Activated T-cell treated with anti-CD3 and anti-CD28 coated beads for 24 hours (primary cell): ENCODE measurements around the gene PIP4K2A.

Experiments used
- DNase-seq: peaks from one replicate; pipeline ENCODE4 v3.0.0-alpha.2; 2020; ENCODE audit warnings: low read depth

The PIP4K2A gene

DNA sequence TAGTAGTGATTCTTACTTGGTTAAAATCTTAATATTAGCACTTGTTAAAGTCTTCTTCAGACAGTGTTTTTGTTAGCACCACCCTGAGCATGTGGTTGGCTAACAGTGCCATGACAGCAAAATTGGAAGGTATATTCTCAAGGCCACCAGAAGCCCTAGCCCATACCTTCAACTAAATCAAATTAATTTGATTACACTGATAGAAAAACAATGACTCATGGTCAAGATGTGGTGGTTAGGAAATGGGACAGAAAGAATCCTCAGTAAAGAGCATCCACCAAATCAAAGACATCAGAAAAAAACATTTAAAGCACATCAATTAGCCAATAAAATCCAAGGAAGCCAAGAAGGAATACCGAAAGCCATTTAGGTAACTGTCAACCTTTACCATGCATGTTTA lies 75.5 kb downstream of the PIP4K2A start:
- no peak for DNase-seq

DNA sequence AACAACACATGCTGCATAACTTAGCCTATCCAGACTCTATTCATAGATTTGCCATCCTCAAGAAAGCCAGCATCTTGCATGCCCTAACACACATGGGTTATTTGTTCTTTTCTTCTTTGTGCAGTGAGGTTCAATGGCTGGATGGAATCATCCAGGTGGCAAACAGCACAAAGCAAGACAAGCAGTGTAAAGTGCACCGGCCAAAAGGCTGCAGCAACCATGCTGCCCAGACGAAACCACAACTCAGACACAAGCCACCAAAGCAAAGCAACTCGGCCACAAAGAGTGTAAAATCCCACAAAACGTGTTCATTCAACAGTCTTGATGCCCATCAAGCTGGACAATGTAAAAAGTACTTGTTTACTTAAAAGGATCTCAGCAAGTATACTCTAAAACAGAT lies 76.9 kb downstream of the PIP4K2A start:
- DNase-seq, result no peak

DNA sequence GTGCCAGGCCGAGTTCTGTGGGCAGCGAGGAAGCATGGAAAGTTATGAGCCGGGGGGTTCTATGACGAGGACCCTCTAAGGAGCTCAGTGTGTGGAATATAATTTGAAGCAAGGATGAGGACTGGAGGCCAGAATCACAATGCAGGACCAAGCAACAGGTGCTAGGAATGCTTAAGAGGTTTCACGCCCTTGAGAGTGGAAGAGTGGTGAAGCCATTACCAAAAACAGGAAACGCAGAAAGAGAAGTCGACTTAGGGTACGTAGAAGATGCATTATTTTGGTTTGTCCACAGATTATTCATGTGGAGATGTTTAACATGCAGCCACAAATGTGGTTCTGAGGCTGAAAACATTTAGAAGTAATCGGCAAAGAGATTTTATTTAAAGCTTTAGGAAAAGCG lies 78.7 kb downstream of the PIP4K2A start:
- DNase-seq, result no peak

DNA sequence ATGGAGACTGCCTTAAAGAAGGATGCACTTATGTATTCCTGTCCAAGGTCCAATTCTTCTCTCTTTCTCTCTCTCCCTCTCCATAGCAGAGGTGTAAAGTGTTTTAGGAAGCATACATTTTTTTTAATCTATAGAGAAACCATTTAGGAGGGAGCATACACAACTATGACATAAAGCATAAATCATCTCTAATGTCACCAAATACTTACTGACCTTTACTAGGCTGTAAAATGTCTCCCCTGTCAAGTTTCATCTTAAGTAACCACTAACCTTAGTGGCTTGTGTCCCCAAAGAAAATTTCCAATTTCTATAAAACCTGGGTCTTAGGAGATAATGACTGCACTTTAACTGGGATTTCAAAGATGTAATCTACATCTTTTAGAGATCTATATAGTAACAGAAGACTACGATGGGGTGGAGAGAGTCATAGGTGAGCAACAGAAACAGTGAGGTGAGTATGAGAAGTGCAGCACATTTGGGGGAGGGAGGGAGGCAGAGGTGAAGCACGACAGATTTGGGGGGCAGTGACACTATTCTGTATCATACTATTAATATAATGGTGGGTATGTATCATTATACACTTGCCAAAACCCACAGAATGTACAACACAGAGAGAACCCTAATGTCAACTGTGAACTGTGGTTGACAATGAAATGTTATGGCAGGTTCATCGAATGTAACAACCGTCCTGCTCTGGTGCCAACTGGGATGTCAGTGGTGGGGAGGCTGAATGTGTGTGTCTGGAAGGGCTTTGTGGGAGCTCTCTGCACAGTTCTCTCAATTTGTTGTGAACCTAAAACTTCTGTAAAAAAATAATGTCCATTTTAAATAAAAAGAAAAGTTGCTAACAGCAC lies 79.5 kb downstream of the PIP4K2A start:
- DNase-seq, result no peak

DNA sequence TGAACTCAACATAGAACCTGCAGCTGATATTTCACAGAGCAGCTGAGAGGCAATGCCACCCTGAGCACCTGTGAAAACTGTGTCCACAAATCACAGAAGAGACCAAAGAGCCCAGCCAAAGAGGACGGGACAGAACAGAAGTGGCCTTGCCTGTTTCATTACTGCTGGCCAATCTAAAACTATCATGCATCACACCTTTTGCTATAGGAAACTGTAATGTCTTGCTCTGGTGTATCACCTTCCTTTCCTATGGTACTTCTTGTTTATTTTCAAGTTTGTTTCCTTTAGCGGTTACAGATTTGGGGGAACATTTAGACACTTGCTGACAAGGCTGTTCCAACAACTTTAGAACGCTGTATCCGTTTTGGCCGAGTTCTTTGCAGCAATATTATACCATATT lies 80.3 kb downstream of the PIP4K2A start:
- no peak for DNase-seq

DNA sequence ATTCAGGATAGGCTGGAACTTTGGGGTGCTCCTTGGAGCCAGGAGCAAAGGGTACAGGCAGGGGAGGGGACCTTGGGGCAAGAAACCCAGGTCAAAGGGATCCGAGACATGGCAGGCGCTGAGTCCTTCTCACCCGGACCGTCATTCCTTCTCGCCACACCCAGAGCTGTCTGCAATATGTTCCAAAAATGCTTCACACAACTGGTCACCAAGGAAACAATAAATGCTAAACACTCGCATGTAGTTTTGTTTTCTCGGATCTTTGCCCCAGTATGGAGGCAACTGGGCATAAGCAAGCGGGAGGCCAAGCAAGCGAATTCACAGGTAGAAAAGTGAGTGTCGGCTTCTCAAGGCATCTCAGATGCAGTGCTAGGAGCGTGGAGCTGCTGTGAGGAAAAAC lies 80.8 kb downstream of the PIP4K2A start:
- DNase-seq, result no peak

DNA sequence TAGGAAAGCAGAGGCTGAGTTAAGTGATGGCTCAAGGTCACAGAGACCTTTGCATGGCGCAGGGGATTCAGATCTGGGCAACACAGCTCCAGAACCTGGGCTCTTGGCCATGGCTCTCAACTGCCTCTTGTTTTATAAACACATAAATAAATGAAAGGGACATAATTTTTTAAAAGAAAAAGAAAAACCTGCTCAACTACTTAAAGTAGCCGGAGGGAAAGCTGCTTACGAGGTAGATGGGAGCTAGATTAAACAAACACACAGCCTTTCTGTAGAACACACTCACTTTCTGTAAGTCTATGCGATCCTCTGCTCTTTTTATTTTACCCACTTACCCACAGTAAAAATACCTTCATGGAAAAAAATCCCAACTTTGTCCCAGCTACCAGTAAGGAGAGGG lies 81.3 kb downstream of the PIP4K2A start:
- DNase-seq, result no peak

DNA sequence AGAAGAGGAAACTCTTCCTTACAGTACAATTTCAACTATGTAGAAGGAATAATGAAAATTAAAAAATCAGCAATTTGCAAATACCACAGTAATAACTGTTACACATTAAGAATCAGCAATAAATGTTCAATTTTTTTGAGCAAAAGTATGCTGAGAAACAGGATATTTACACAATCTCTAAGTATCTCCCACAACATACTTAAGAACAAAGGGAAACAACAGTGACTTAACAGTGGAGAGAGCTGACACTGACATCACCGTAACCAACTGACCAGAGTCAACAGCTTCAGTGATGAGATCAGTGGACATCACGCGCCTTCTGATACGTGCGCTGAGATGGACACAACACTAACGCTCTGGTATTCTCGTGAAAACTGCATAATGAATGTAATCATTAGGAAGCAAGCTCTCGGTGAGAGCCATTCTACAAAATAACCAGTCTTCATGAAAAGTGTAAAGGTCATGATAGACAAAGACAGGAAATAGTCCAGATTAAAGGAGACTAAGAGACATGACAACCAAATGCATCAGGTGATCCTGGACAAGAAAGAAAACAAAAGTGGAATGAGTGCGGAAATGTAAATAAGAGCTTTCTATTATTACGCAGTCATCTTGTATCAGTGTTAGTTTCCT lies 82.6 kb downstream of the PIP4K2A start:
- no peak for DNase-seq

DNA sequence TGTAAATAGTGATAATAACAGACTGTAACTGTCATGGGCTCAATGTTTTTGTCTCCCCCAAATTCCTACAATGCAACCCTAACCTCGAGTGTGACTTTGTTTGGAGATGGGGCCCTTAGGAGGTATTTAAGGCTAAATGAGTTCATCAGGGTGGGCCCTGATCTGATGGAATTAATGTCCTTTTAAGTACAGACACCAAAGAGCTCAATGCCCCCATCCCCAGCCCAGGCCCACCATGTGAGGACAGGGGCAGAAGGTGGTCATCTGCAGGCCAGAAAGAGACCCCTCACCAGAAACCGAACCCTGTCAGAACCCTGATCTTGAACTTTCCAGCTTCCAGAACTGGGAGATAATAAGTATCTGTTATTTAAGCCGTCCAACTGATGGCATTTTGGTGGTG lies 83.2 kb downstream of the PIP4K2A start:
- DNase-seq, result no peak

DNA sequence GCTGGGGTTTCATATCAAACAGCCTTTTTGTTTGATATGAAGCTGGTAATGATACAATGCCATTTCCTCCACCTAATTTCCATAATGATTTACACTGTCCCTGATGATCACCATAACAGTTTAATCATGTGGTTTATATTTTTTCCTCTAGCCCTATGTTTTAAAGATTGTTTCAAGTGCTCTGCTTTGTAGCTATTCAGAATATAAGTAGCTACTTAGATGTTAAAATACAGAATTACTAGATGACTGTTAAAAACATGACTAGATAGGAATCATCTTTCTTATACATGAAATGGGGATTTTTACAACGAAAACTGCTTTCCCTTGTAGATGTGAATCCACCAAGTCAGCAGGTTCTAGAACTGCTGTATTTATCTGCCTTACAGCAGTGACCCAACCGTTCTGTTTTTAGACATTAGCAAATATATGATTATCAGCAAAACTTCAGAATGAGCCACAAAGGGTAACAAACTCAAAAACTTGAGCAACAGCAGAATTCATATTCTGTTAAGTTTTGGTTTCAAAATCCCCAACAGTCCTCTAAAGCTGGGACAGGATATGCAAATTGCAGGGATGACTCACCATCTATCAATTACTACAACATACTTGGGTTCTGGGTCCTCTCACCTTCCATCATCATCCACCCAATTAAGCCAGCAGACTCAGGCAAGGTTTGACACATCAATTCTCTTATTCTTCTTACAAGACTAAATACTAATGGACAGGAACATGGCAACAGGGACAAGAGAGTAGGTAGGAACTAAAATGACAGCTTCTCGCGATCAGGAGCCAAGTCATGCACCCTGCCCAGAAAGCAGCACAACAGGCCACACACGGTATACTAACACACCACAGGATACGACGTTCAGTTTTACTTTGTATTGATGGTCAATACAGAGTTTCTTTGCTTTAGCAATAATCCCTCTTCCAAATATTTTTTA lies 83.9 kb downstream of the PIP4K2A start:
- DNase-seq, result no peak

DNA sequence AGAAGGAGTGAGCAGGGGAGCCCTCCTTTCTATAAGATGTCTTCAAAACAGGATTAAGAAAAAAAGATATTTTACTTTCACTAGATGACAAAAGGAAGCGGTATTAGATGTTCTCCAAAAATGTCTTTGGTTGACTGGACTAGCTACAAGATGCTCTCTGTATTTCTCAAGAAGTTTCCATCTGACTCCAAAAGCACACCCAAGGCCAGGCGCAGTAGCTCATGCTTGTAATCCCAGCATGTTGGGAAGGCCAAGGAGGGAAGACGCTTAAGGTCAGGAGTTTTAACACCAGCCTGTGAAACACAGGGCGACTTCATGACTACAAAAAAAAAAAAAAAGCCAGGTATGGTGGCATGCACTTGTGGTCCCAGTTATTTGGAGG lies 84.5 kb downstream of the PIP4K2A start:
- DNase-seq, result no peak

DNA sequence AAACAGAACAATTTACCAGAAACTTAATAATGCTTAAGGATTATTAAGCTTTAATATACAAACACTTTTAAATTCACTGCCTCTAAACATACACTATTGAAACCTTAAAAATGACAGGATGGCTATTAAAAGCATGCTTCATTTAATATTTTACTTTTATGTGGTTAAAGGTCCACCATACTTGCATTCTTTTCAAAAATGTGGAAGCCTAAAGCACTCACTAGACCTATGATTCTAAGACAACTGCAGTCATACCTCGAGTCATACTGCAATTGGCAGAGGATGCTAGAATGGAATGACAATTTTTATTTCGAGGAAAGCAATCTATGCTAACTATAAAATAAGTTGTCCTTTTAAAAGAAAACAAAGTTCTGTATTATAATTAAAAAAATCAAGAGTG lies 85.3 kb downstream of the PIP4K2A start:
- no peak for DNase-seq

DNA sequence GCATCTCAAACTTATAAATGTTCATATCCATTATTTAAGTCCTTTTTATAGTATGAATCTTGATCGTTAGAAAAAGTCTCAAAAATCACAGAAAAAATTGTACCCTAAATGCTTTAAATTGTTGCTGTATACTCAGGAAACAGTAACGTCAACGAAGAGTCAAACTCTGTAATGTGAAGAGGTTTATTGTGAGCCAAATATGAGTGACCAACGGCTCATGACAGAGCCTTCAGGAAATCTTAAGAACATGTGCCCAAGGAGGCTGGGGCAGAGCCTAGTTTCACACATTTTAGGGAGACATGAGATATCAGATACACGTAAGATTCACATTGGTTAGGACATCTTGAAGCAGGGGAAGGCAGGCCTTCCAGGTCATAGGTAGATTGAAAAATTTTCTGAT lies 86.1 kb downstream of the PIP4K2A start:
- DNase-seq, result no peak

DNA sequence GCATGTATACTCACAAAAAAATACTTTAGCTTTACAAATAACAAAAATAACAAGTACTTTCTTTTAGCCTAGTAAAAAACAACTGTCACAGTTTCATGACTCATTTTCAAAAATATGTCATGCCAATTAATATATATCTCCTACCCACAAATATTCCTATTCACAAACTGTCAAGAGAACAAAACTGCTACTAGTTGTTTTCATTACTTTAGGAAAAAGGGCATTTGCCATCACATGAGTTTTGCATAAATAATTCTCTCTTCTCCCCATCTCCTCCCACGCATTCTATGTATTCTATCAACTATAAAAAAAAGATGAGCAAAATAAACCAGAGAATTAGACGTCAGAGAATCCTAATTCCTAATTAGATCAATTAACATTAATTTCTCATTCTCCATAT lies 87.6 kb downstream of the PIP4K2A start:
- DNase-seq, result no peak

DNA sequence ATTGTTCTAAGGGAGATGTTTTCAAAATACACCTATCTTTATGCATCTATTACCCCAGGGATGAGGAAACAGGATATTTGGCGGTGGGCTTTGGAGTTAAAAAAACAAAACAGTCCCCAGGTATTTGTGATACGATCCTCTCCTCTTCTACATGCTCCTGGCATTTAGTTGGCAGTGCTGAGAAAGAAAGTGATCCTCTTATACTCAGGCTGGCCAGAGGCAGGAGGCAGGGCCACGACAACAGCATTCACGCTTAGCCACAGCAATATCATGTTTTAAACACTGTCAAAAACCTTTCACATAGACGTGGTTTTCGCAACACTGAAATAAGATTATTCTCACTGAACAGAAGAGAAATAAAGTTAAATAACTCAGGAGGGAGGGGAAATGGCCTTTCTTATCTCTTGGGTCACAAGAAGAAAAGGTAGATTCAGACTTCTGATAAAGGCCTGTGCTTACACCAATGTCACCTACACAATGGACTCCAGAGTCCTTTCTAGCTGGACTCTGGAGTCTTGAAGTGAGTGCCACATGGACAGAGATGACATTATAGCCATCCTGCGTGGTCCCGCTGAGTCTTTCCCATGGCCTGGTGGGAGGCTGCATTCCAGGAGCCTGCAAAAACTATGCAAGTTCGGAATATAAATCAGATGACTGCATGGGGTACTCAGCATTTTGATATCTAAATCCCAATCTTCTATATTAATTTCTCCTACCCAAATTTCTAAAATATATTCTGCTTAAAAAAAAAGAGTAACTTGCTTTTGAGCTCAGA lies 88.7 kb downstream of the PIP4K2A start:
- no peak for DNase-seq

DNA sequence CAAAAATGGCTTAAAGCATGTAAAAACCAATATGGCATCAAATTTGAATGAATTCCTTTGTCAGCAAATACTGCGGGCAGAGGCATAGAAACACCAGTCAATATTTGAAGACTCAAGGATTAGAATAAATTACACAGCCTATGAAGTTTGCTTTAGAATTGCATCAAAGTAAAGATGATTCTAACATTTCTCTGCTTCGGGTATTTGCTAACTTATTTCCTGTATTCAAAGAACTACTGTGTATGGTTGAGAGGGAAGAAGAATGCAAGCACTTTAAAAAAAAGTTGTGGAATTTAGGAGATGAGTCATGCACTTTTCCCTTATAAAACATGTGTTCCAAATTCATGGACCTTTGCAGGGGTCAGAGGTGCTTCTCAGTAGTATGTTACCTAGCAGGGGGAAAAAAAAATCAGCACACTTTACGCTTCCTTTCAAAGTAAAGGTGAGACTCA lies 90.1 kb downstream of the PIP4K2A start:
- DNase-seq, result no peak

DNA sequence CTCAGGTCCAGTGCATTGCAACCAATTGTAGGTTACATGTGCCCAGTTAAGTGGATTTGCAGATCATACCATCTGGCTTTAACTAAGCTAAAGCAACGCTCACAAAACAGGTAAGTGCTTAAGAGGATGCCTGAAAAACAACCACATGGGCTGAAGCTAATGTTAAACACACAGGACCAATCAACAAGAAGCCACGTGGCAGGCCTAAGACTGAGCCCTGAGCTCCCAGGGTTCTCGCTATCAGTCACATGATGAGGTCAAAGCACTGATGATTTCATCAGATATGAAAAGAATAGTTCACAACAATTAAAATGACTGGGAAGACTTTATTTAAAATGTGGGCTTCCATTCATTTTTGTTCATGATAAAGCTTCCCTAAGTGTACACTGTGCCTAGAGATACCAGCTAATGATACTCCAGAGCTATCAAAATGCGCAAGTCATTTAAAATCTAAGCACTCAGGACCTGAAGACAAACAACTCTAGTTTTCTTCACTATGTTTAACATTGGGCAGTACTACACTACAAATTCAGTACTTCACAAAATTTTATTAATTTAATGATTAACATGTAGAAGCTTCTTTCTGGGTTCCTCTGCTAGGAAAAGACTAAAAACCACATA lies 90.6 kb downstream of the PIP4K2A start:
- DNase-seq, result no peak

DNA sequence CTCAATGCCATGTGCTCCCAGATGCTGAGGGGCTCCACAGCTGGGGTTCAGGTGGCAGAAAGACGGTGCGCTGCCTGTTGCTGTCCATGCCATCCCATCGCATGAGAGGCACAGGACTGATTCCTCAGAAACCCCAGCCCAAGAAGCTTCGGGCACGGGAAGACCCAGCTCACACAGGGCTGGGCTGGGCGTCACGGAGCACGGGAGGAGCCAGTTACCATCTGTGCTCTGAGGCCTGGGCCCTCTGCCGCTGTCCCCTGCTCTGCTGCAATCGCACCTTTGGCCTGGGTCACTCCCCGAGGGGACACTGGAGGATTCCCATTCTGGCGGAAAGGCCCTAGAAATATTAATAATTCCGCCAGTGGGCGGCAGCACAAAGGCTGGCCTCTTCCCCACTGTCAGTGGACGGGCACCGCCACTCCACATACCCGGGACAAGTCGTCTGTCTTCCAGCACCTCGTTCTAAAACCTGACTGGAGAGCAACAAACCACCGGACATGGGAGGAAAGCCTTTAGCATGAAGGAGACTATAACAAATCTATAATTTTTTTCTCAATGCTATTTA lies 92.1 kb downstream of the PIP4K2A start:
- DNase-seq, result no peak

DNA sequence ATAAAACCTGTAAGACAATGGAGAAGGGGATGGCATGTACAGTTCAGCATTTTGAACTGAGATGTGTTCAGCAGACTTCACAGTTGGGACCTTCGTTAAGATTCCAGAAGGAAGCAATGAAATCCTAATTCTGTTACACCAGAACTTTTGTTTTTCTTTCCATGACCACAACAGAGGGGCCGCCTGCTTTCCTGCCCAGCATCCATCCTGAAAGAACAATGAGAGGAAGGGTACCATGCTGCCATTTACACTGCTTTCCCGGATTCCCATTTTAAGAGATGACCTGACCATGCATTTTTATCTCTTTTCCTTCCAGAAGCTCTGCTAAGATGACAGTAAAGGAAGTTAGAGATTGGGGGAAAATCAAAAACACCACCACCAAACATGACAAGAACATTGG lies 92.7 kb downstream of the PIP4K2A start:
- DNase-seq, result no peak

DNA sequence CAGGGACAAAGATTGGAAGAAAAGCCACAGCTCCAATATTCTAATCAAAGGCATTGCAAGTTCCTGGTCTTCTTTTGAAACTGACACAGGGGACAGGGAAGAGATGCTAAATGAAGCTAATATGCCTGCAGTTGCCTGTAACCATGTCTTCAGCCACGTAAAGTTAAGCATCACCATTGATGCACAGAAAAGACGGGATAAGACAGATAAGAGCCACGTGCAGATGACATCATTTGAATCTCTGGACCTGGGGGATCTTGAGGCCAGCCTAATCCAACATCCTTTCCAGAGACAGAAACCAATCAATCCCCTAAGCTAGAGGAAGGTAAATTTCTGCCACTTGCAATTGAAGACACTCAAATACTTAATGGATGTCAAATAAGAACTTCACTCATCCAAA lies 93.4 kb downstream of the PIP4K2A start:
- no peak for DNase-seq
